Effector memory CD4-positive, alpha-beta T cell (primary cell): ENCODE measurements around the gene COX6A1.

Experiments
- DNase-seq, 3 donors: peaks; one replicate each; pipeline ENCODE4 v3.0.0-alpha.2; 2020
- H3K27ac ChIP-seq: 2 replicates; pipeline ENCODE4 v1.7.0; 2013; ENCODE audit warnings: mild to moderate bottlenecking, low read length, moderate library complexity; ENCODE audit not compliant: insufficient read depth, poor library complexity, severe bottlenecking
- H3K27me3 ChIP-seq: replicated peaks from 2 replicates; pipeline ENCODE4 v1.7.0; 2013; ENCODE audit warnings: mild to moderate bottlenecking, low read length; ENCODE audit not compliant: insufficient read depth, control insufficient read depth, poor library complexity, severe bottlenecking
- H3K36me3 ChIP-seq: 2 replicates; pipeline ENCODE4 v1.7.0; 2013; ENCODE audit warnings: mild to moderate bottlenecking, low read length, moderate library complexity; ENCODE audit not compliant: control insufficient read depth, insufficient read depth
- H3K4me1 ChIP-seq: 2 replicates; pipeline ENCODE4 v1.7.0; 2013; ENCODE audit warnings: low read length, mild to moderate bottlenecking; ENCODE audit not compliant: control insufficient read depth, insufficient read depth, poor library complexity, severe bottlenecking
- H3K4me3 ChIP-seq: 2 replicates; pipeline ENCODE4 v1.7.0; 2013; ENCODE audit warnings: low read length, low read depth, mild to moderate bottlenecking; ENCODE audit not compliant: insufficient read depth, poor library complexity, severe bottlenecking
- H3K9me3 ChIP-seq: 2 replicates; pipeline ENCODE4 v1.7.0; 2013; ENCODE audit warnings: mild to moderate bottlenecking, low read length, moderate library complexity; ENCODE audit not compliant: control insufficient read depth

The COX6A1 gene

GRCh38 chr12:120406069-120406468, 31.8 kb upstream of the COX6A1 start:
- Histone ChIP-seq H3K4me1 (no peaks in the 10 kb centered on the region), H3K9me3 (no peaks in the 10 kb centered on the region), H3K27ac (no peak overlapping the region), H3K27me3 (peaks cover 6% of the 10 kb centered on the region), H3K36me3 (no peaks in the 10 kb centered on the region), H3K4me3 (no peak overlapping the region)
- DNase-seq: no peak

- no peaks in the 10 kb centered on the region for H3K9me3 ChIP-seq
- H3K27me3 ChIP-seq: peaks cover 6% of the 10 kb centered on the region
- no peak for DNase-seq
- H3K36me3 ChIP-seq: no peaks in the 10 kb centered on the region
- no peak overlapping the region for H3K27ac ChIP-seq
- H3K4me3 ChIP-seq: no peak overlapping the region
- no peaks in the 10 kb centered on the region for H3K4me1 ChIP-seq
These were observed 31.4 kb upstream of the COX6A1 start for GRCh38 chr12:120406553-120406952.

GRCh38 chr12:120408771-120409170, 29.1 kb upstream of the COX6A1 start:
- H3K36me3 ChIP-seq: no peaks in the 10 kb centered on the region
- H3K4me3 ChIP-seq: no peak overlapping the region
- no peaks in the 10 kb centered on the region for H3K4me1 ChIP-seq
- no peaks in the 10 kb centered on the region for H3K27me3 ChIP-seq
- H3K9me3 ChIP-seq: no peaks in the 10 kb centered on the region
- H3K27ac ChIP-seq: no peak overlapping the region
- no peak for DNase-seq

GRCh38 chr12:120412421-120412820, 25.5 kb upstream of the COX6A1 start:
- no peaks in the 10 kb centered on the region for H3K4me1 ChIP-seq
- no peaks in the 10 kb centered on the region for H3K36me3 ChIP-seq
- no peaks in the 10 kb centered on the region for H3K9me3 ChIP-seq
- no peak overlapping the region for H3K4me3 ChIP-seq
- DNase-seq: no peak
- no peak overlapping the region for H3K27ac ChIP-seq
- no peaks in the 10 kb centered on the region for H3K27me3 ChIP-seq

GRCh38 chr12:120413901-120414695, 23.8 kb upstream of the COX6A1 start:
- Histone ChIP-seq H3K4me1 (no peaks in the 10 kb centered on the region), H3K4me3 (no peak overlapping the region), H3K27ac (no peak overlapping the region), H3K36me3 (no peaks in the 10 kb centered on the region), H3K9me3 (no peaks in the 10 kb centered on the region), H3K27me3 (no peaks in the 10 kb centered on the region)
- no peak for DNase-seq

- DNase-seq: no peak
- Histone ChIP-seq H3K9me3 (no peaks in the 10 kb centered on the region), H3K27ac (no peak overlapping the region), H3K27me3 (no peaks in the 10 kb centered on the region), H3K4me1 (no peaks in the 10 kb centered on the region), H3K4me3 (no peak overlapping the region), H3K36me3 (no peaks in the 10 kb centered on the region)
These were observed 21.3 kb upstream of the COX6A1 start for GRCh38 chr12:120416490-120417216.

- Histone ChIP-seq H3K36me3 (no peaks in the 10 kb centered on the region), H3K4me3 (no peak overlapping the region), H3K9me3 (no peaks in the 10 kb centered on the region), H3K4me1 (no peaks in the 10 kb centered on the region), H3K27ac (no peak overlapping the region), H3K27me3 (no peaks in the 10 kb centered on the region)
- no peak for DNase-seq
These were observed 19.9 kb upstream of the COX6A1 start for GRCh38 chr12:120417917-120418580.

- H3K9me3 ChIP-seq: no peaks in the 10 kb centered on the region
- no peaks in the 10 kb centered on the region for H3K4me1 ChIP-seq
- H3K4me3 ChIP-seq: no peak overlapping the region
- H3K27ac ChIP-seq: no peak overlapping the region
- no peak for DNase-seq
- no peaks in the 10 kb centered on the region for H3K36me3 ChIP-seq
- H3K27me3 ChIP-seq: no peaks in the 10 kb centered on the region
These were observed 16.2 kb upstream of the COX6A1 start for GRCh38 chr12:120421701-120422100.

- H3K4me3 ChIP-seq: no peak overlapping the region
- no peaks in the 10 kb centered on the region for H3K36me3 ChIP-seq
- H3K4me1 ChIP-seq: no peaks in the 10 kb centered on the region
- no peaks in the 10 kb centered on the region for H3K9me3 ChIP-seq
- DNase-seq: no peak
- H3K27ac ChIP-seq: no peak overlapping the region
- no peaks in the 10 kb centered on the region for H3K27me3 ChIP-seq
These were observed 14.9 kb upstream of the COX6A1 start for GRCh38 chr12:120422892-120423456.
